Stromal cell of bone marrow (primary cell): ENCODE results near the gene FGGY.
"Not testable (repeated sequence)": the region's sequence is repeated elsewhere in the genome, so short reads cannot be mapped to it uniquely, and the experiment has no call there.

Experiments
- DNase-seq: peaks from one replicate; pipeline ENCODE4 v3.0.0-alpha.2; 2012; ENCODE audit warnings: low read depth

The FGGY gene

DNA sequence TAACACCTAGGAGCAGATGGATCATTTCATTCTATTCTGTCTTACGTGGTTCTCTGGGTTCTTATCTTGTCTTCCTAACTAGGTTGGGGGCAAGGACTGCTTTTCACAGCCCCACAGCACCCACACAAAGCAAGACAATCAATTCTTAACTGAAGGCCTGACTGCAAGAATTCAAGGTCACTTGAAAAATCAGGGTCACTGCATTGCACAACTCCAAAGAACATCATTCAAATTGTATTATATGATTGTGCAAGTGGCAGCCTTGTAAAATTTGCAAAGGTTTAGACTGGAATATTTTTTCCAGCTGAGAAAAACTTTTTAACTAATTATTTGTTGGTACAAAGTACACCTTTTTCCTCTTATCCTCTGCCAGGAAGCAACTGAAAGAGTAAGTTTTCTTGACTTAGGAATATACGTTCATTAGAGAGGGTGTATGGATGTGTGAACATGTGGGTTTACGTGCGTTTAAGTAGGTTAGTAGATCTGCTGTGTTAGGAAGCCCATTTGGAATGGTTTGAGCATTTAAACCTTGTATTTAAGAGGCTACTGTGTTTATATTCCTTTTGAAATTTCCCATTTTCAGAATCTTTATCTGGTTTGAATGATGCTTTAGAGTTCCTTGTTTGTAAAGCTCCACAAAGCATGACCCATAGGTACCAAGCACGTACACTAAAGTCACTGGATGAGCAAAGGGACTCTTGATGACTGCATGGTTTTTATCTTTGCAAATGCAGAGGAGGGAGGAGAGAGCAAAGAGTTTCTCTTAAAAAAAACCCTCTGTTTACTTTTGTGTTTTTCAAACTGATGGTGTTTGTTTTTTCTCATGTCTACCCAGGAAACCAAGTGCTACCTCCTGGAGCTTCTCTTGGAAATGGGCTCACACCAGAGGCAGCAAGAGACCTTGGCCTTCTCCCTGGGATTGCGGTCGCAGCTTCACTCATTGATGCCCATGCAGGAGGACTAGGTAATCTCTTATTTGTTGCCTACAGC is 214.9 kb downstream of the FGGY start:
- DNase-seq, result no peak

- no peak for DNase-seq
Measured at GRCh38 chr1:59512702-59513101, 215.8 kb downstream of the FGGY start.

- DNase-seq, result no peak
Measured at GRCh38 chr1:59514061-59514909, 217.4 kb downstream of the FGGY start.

DNA sequence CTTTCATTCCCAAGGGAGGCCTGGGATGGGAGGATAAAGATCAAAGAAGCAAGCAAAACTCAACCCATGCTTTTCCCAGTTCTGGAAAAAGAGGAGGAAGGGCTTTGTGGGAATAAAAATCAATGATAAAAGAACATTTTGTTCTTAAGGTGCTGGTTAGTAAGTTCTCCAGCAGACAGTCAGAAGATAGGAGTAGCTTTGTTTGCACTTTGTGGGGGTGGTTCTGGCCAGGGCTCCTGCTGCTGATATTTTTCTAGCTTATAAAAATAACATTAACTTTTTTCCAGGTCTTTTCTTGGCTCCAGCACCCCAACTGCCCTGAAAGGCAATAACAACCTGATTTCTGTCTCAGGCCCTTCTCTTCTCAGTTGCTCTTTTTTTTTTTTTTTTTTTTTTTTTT is 220.0 kb downstream of the FGGY start:
- DNase-seq, result no peak

DNA sequence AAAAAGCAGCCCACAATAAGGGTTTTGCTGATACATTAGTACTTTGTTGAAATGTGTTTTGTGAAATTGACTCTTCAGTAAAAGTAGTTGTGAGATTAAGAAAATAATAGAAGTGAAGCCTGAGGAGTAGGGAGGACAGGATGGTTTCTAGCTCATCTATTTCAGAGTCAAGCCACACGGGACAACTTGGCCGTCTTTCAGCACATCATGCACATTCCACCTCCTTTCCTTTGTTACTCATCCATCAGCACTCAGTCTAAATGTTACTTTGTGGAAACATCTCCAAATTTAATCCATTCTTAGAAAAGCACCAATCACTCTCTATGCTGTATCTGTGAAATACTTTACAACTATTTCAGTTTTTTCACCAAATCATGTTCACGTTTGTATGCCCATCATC is 223.3 kb downstream of the FGGY start:
- peak; percentile 44 for DNase-seq

DNA sequence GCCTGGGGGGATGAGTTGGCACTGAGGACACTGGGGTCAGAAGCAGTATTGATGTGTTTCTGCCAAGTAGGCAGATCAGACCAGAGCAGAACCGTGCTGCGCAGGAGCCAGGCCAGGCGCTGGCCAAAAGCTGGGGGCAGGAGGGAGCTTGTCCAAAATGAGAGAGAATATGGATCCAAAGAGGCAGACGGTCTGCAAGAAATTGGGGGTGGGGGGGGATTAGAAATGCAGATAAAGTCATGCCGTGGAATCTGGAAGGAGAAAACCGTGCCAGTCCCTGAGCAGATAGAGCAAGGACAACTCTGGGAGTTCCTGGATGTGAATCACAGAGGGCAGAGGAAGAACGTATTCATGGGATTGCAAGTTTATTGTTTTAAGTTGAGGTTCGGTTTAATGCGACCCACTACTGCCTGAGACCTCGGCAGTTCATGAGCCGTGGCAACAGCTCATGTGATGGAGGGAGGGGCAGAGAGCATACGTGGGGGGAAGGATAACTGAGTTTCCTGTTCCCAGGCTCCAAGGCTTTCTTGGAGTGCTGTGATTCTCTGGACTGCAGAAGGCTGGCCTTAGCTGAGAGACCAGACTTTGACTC is 224.0 kb downstream of the FGGY start:
- peak; percentile 69 for DNase-seq

GRCh38 chr1:59521456-59521855 is 224.6 kb downstream of the FGGY start:
- peak; percentile 25 for DNase-seq

DNA sequence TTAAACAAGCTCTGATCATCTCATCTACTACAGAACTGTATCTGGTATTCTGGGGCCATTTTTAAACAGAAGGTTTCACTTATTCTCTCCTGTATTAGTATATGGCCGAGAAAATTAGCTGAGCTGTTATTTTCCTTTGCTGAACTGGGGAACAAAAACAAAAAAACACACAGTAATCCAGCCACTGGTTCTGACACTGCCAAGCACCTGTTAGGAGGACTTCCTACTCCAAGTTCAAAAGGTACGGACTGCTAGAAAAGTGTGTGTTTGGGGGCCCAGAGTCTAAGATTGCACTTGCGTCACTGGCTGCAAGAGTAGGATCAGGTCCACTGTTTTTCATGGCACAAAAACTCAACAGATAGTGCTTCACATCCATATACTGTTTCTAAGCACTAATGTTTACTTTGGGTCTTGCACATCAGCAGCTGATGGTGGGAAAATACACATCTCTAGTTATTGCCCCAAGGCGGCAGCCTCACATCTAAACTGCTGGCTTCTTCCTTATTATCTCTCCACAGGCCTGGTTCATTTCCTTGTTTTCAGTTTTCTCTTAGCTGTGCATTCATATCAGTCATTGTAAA is 226.1 kb downstream of the FGGY start:
- no peak for DNase-seq

DNA sequence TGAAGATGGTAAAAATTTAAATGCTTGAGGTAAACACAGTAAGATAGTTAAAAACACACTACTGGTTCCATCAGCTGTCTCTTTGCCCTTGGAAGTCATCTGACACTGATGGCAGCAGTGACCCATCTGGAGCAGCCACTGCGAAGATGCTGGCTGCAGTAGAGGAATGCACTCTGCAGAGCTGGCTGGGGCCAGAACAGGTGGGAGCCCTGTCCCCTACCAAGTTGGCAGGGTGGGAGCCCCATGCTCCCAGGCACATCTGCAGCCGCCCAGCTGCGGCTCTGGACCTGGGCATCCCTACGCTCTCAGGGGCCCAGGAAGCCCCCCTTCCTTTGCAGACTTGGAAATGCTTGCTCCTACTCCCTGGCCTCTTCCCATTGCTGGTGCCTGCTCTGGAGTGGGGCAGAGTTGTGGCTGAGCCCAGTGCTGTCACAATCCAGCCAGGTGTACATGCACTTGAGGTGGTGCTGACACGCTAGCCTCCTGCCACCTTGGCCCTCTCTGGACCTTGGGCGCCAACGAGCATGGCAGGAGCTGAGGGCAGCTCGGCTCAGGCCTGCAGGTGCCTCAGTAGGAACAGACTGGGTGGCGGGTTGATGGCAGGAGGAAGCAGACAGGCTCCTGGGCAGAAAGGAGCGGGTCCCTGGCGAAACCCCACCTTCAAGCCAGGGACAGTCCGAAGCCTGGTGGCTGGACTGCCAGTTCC is 227.0 kb downstream of the FGGY start:
- no peak for DNase-seq

DNA sequence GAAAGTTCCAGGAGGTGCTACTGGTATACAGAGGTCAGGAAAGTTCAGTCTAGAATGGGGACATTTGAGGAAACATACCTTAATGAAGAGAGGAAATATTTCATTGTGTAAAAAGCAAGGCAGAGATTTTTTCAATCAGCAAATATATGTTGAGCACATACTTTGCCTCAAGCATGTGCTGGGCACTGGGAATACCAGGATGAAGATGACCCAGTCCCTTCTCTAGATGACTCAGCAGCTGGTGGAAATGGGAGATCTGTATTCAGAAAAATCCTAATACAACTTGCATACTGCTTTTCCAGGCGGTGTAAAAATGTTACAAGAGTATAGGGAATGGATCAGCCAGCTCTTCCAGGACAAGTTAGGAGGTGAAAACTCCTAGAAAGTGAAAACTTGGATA is 229.3 kb downstream of the FGGY start:
- no peak for DNase-seq

- DNase-seq, result no peak
Measured at GRCh38 chr1:59528471-59528870, 231.6 kb downstream of the FGGY start.

- DNase-seq, result no peak
Measured at GRCh38 chr1:59528900-59529299, 232.0 kb downstream of the FGGY start.

- DNase-seq, result no peak
Measured at GRCh38 chr1:59530119-59530518, 233.2 kb downstream of the FGGY start.

DNA sequence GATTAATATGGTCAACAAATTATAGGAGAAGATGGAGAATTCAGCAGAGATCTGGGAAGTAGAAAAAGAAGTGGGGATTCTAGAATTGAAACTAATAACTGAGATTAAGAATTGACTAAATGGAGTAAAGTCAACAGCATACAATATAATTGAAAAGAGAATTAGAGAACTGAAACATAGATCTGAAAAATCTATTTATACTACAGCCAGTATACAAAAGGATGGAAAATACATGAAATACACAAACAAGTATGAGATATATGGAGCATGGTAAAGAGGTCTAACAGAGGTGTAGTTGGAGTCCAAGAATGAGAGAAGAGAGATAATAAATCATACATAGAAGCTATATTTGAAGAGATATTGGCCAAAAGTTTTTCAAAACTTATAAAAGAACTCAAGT is 235.2 kb downstream of the FGGY start:
- no peak for DNase-seq

- not testable (repeated sequence) for DNase-seq
Measured at GRCh38 chr1:59538476-59538875, 241.6 kb downstream of the FGGY start.

DNA sequence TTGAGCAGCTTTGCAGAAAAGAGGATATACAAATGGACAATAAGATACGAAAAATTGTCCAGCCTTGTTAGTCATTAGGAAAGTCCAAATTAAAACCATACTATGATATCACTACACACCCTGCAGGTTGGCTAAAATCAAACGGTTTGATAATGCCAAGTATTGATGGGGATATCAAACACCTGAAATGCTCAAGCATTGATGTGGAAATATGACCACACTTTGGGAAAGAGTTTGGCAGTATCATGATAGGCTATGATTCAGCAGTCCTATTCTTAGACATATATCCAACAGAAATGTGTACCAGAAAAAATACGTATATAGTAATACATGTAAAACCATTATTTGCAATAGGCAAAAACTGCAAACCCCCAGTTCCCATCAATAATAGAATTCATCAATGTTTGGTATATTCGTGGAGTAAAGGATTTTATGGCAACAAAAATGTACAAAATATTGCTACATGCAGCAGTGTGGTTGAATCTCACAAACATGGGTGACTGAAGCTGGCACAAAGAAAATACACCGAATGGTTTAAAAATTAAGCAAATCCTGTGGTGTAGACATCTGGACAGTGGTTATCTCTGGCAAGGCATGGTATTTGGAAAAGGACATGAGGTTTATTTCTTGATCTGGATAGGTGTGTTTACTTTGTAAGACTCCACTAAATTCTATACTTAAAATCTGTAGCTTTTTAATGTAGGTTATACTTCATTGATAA is 243.2 kb downstream of the FGGY start:
- no peak for DNase-seq

GRCh38 chr1:59541161-59541560 is 244.3 kb downstream of the FGGY start:
- no peak for DNase-seq

DNA sequence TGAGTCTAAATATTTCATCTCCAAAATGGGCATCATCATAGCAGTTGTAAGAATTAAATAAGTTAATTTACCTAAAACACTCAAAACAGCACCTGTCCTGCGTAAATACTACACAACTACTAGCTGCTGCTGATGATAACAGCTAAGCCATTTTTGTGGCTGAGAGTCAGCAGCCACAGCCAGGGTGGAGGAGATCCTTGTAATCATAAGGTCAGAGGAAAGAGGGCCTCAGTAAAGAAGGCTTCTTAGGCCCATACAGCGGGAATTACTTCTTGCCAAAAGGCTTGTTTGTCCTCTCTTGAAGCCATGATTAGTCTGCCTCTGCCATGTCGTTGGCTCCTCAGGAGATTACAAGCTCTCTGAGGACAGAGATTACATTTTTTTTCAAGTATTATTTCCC is 245.0 kb downstream of the FGGY start:
- no peak for DNase-seq

- no peak for DNase-seq
Measured at GRCh38 chr1:59543211-59543668, 246.3 kb downstream of the FGGY start.

DNA sequence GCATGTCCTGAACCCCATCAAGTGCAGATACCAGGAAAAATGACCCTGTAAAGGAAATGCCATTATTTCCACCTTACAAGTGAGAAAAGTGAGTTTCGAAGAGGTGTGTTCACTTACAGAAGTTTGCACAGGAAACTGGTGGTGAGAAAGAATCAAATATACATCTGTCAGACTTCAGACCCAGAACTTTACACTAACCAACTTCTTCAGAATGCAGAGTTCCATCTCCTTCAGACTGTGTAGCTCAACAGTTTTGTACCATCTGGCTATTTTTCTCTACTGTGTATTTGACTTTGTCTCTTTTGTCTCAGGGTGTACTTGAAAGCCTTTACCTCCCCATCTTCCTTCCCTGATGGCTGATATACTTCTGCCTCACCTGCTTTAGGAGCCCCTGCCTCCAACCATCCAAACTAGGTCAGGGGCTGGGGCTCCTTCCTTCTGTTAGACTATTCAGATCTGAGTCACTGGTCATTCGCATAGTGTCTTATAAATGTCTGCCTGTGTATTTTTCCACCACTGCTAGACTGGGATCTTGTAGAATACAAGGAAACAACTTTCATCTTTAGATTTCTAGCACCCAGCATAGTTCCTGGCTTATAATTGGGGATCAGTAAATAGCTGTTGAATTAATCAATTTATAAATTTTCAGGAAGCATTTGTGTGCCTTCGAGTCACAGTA is 247.9 kb downstream of the FGGY start:
- no peak for DNase-seq
